Neural progenitor cell (in vitro differentiated cells): Measurements from ENCODE around the gene FAT1.

Experiments used
- EZH2 ChIP-seq: fragments of 200-600 bp; sonication (generic); IDR thresholded peaks from 2 replicates; pipeline ENCODE4 v1.6.1; 2017; ENCODE audit warnings: antibody characterized with exemption, mild to moderate bottlenecking, moderate library complexity
- EZH2phosphoT487 ChIP-seq: fragments of 200-600 bp; sonication (generic); IDR thresholded peaks from 2 replicates; pipeline ENCODE4 v1.6.1; 2017; ENCODE audit warnings: antibody characterized with exemption
- TF ChIP-seq, protein P1 (sequence below): fragments of 200-600 bp; sonication (generic); IDR thresholded peaks from 2 replicates; pipeline ENCODE4 v1.5.1; 2017; ENCODE audit warnings: antibody characterized with exemption, mild to moderate bottlenecking

DNA sequence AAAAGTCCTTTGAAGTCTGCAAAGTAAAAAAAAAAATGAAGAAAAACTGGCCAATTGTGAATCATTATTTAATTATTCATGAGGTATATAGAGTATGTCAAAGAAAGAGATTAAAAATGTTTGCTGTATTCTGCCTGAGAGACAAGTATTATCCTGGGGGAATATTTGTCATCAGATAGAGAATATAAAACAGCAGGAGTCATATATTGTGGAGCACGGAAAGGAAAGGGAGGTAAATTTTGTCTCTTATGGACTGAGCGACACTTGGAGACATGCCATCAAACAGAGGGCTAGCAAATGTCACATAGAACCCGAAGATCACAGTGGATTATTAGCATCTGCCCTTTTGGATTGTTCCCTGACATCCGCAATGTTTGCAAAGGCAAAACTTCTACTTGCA is 39.2 kb upstream of the FAT1 start:
- TF ChIP-seq, protein P1, sequence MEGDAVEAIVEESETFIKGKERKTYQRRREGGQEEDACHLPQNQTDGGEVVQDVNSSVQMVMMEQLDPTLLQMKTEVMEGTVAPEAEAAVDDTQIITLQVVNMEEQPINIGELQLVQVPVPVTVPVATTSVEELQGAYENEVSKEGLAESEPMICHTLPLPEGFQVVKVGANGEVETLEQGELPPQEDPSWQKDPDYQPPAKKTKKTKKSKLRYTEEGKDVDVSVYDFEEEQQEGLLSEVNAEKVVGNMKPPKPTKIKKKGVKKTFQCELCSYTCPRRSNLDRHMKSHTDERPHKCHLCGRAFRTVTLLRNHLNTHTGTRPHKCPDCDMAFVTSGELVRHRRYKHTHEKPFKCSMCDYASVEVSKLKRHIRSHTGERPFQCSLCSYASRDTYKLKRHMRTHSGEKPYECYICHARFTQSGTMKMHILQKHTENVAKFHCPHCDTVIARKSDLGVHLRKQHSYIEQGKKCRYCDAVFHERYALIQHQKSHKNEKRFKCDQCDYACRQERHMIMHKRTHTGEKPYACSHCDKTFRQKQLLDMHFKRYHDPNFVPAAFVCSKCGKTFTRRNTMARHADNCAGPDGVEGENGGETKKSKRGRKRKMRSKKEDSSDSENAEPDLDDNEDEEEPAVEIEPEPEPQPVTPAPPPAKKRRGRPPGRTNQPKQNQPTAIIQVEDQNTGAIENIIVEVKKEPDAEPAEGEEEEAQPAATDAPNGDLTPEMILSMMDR: no peak
- TF ChIP-seq EZH2 (no peak), EZH2phosphoT487 (no peak)
